GM06990 (cell line): ENCODE measurements around the gene HTRA1.

ENCODE experiments used
- DNase-seq: peaks from one replicate; pipeline ENCODE4 v3.0.0-alpha.2; 2011; ENCODE audit not compliant: insufficient read length; ENCODE audit errors: extremely low read depth
- H3K27me3 ChIP-seq: replicated peaks from 2 replicates; pipeline ENCODE4 v1.6.0; 2011; ENCODE audit warnings: low read length; ENCODE audit not compliant: control insufficient read depth, insufficient read depth
- H3K36me3 ChIP-seq: 2 replicates; pipeline ENCODE4 v1.5.1; 2011; ENCODE audit warnings: low read length; ENCODE audit not compliant: control insufficient read depth, insufficient read depth
- H3K4me3 ChIP-seq: replicated peaks from 2 replicates; pipeline ENCODE4 v1.5.1; 2011; ENCODE audit warnings: low read depth, mild to moderate bottlenecking, control low read depth, low read length
- CTCF ChIP-seq: IDR thresholded peaks from 2 replicates; pipeline ENCODE4 v1.5.1; 2011; ENCODE audit warnings: low read length, control low read depth, mild to moderate bottlenecking, inconsistent platforms; ENCODE audit not compliant: insufficient read depth, poor library complexity, severe bottlenecking

HTRA1 gene

DNA sequence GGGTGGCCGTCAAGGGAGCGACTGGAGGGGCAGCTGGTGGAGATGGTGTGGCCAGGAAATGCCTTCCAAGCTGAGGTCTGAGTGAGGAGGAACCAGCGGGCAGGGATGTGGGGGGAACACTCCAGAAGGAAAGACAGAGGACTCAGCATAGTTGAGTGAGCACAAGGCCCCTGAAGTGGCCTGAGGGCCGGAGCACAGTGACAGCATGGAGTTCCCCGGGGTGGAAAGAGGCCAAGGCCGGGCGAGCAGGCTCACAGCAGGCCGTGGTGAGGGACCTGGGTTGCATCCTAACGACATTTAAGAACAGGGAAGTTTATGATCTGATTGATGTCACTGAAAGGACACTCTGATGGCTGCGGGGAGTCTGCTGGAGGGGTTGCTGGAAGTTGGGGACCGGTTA is 48.0 kb downstream of the HTRA1 start:
- Histone ChIP-seq H3K36me3 (no peaks in the 10 kb centered on the region), H3K27me3 (no peaks in the 10 kb centered on the region; the same call in 1 of the 2 replicates), H3K4me3 (no peak overlapping the region)
- TF ChIP-seq CTCF: no peak
- no peak for DNase-seq

- DNase-seq: no peak
- Histone ChIP-seq H3K36me3 (no peaks in the 10 kb centered on the region), H3K27me3 (no peaks in the 10 kb centered on the region; the same call in 1 of the 2 replicates), H3K4me3 (no peak overlapping the region)
- TF ChIP-seq CTCF: no peak
Observed at GRCh38 chr10:122510326-122510725, 49.0 kb downstream of the HTRA1 start.

- H3K36me3 ChIP-seq: no peaks in the 10 kb centered on the region
- H3K27me3 ChIP-seq: no peaks in the 10 kb centered on the region; the same call in 1 of the 2 replicates
- no peak overlapping the region for H3K4me3 ChIP-seq
- TF ChIP-seq CTCF: no peak
- DNase-seq: no peak
Observed at GRCh38 chr10:122510736-122511135, 49.4 kb downstream of the HTRA1 start.

GRCh38 chr10:122513053-122513452 is 51.7 kb downstream of the HTRA1 start:
- no peak overlapping the region for H3K4me3 ChIP-seq
- TF ChIP-seq CTCF: no peak
- H3K27me3 ChIP-seq: no peaks in the 10 kb centered on the region
- DNase-seq: no peak
- no peaks in the 10 kb centered on the region for H3K36me3 ChIP-seq

DNA sequence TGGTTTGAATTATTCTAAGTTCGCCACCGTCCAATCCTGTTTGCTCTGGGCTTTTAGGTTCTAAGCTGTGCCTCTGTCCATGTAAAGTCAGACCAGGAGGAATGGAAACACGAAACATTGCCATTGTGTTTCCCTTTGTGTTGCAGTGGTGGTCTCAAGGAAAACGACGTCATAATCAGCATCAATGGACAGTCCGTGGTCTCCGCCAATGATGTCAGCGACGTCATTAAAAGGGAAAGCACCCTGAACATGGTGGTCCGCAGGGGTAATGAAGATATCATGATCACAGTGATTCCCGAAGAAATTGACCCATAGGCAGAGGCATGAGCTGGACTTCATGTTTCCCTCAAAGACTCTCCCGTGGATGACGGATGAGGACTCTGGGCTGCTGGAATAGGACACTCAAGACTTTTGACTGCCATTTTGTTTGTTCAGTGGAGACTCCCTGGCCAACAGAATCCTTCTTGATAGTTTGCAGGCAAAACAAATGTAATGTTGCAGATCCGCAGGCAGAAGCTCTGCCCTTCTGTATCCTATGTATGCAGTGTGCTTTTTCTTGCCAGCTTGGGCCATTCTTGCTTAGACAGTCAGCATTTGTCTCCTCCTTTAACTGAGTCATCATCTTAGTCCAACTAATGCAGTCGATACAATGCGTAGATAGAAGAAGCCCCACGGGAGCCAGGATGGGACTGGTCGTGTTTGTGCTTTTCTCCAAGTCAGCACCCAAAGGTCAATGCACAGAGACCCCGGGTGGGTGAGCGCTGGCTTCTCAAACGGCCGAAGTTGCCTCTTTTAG is 52.9 kb downstream of the HTRA1 start:
- no peak overlapping the region for H3K4me3 ChIP-seq
- H3K36me3 ChIP-seq: no peaks in the 10 kb centered on the region
- no peak for TF ChIP-seq CTCF
- no peak for DNase-seq
- no peaks in the 10 kb centered on the region; the same call in 1 of the 2 replicates for H3K27me3 ChIP-seq
